ENCODE data around the gene SAPCD2. TPM values are rescaled to one million over a fixed set of nuclear protein-coding genes. Genes with fewer than 3 reads are reported as not detected.

Gene SAPCD2
- total RNA-seq, 1 experiment from 2014 or later = 59.9 TPM

GRCh38 chr9:137012694-137013570 lies 57.4 kb downstream of the SAPCD2 start:
- DNase-seq = peak; percentile 99
- H3K27me3 ChIP-seq (ENCODE audit: control insufficient read depth, insufficient read depth, low read length) = no peaks in the 10 kb centered on the region; the same call in 1 of the 2 replicates
- H3K4me3 ChIP-seq (ENCODE audit: insufficient read depth, low read depth, low read length) = no peak overlapping the region
- no peaks in the 10 kb centered on the region for H3K36me3 ChIP-seq (replicated peaks; ENCODE audit: control insufficient read depth, insufficient read depth, low read length)

Other genes with a start within 250 kb of the SAPCD2 start
- 0.14 and 0.52 TPM in 2 replicates for gene AJM1, start 228.1 kb downstream of the SAPCD2 start, total RNA-seq (2014; rRNA removed; shearing (Covaris generic))
- gene PHPT1, start 221.1 kb downstream of the SAPCD2 start, total RNA-seq (2014; rRNA removed; shearing (Covaris generic)) = 68.2 and 75.5 TPM in 2 replicates
- 1.2 and 3.0 TPM in 2 replicates for gene MAMDC4, start 218.2 kb downstream of the SAPCD2 start, total RNA-seq (2014; rRNA removed; shearing (Covaris generic))
- 213 and 240 TPM in 2 replicates for gene EDF1, start 204.2 kb downstream of the SAPCD2 start, total RNA-seq (2014; rRNA removed; shearing (Covaris generic))
- gene TRAF2, start 184.0 kb downstream of the SAPCD2 start, total RNA-seq (2014; rRNA removed; shearing (Covaris generic)) = 40.9 and 48.6 TPM in 2 replicates
- gene FBXW5, start 125.8 kb downstream of the SAPCD2 start, total RNA-seq (2014; rRNA removed; shearing (Covaris generic)) = 97.5 and 105 TPM in 2 replicates
- not detected in 2 replicates for gene C8G, start 125.3 kb downstream of the SAPCD2 start, total RNA-seq (2014; rRNA removed; shearing (Covaris generic))
- gene LCN12, start 118.3 kb downstream of the SAPCD2 start, total RNA-seq (2014; rRNA removed; shearing (Covaris generic)) = 0.38 and 2.9 TPM in 2 replicates
- gene PTGDS, start 93.1 kb downstream of the SAPCD2 start, total RNA-seq (2014; rRNA removed; shearing (Covaris generic)) = 1.3 and 2.0 TPM in 2 replicates
- gene LCNL1, start 87.6 kb downstream of the SAPCD2 start, total RNA-seq (2014; rRNA removed; shearing (Covaris generic)) = 0.21 and 0.33 TPM in 2 replicates
- 45.7 and 53.2 TPM in 2 replicates for gene PAXX, start 78.1 kb downstream of the SAPCD2 start, total RNA-seq (2014; rRNA removed; shearing (Covaris generic))
- gene CLIC3, start 74.0 kb downstream of the SAPCD2 start, total RNA-seq (2014; rRNA removed; shearing (Covaris generic)) = not detected in 2 replicates
- 6.8 and 10.4 TPM in 2 replicates for gene ABCA2, start 42.3 kb downstream of the SAPCD2 start, total RNA-seq (2014; rRNA removed; shearing (Covaris generic))
- not detected in 2 replicates for gene FUT7, start 38.5 kb downstream of the SAPCD2 start, total RNA-seq (2014; rRNA removed; shearing (Covaris generic))
- gene NPDC1, start 24.4 kb downstream of the SAPCD2 start, total RNA-seq (2014; rRNA removed; shearing (Covaris generic)) = 10.1 and 25.1 TPM in 2 replicates
- gene ENTPD2, start 16.5 kb downstream of the SAPCD2 start, total RNA-seq (2014; rRNA removed; shearing (Covaris generic)) = not detected in 2 replicates
- 9.0 and 14.9 TPM in 2 replicates for gene UAP1L1, start 7.0 kb upstream of the SAPCD2 start, total RNA-seq (2014; rRNA removed; shearing (Covaris generic))
- gene MAN1B1, start 16.4 kb upstream of the SAPCD2 start, total RNA-seq (2014; rRNA removed; shearing (Covaris generic)) = 70.5 and 70.9 TPM in 2 replicates
- 15.8 and 18.2 TPM in 2 replicates for gene DPP7, start 44.2 kb upstream of the SAPCD2 start, total RNA-seq (2014; rRNA removed; shearing (Covaris generic))
- 0.33 and 0.52 TPM in 2 replicates for gene GRIN1, start 68.6 kb upstream of the SAPCD2 start, total RNA-seq (2014; rRNA removed; shearing (Covaris generic))
- gene LRRC26, start 99.5 kb upstream of the SAPCD2 start, total RNA-seq (2014; rRNA removed; shearing (Covaris generic)) = 0.59 and 0.67 TPM in 2 replicates
- not detected in 2 replicates for gene TMEM210, start 101.5 kb upstream of the SAPCD2 start, total RNA-seq (2014; rRNA removed; shearing (Covaris generic))
- gene ANAPC2, start 118.0 kb upstream of the SAPCD2 start, total RNA-seq (2014; rRNA removed; shearing (Covaris generic)) = 26.2 and 37.0 TPM in 2 replicates
- 109 and 143 TPM in 2 replicates for gene SSNA1, start 118.1 kb upstream of the SAPCD2 start, total RNA-seq (2014; rRNA removed; shearing (Covaris generic))
- 19.3 and 23.3 TPM in 2 replicates for gene TPRN, start 130.2 kb upstream of the SAPCD2 start, total RNA-seq (2014; rRNA removed; shearing (Covaris generic))
- 59.1 and 62.3 TPM in 2 replicates for gene TMEM203, start 135.1 kb upstream of the SAPCD2 start, total RNA-seq (2014; rRNA removed; shearing (Covaris generic))
- gene NDOR1, start 135.1 kb upstream of the SAPCD2 start, total RNA-seq (2014; rRNA removed; shearing (Covaris generic)) = 22.2 and 22.7 TPM in 2 replicates
- 1.0 TPM in 2 replicates for gene RNF208, start 151.7 kb upstream of the SAPCD2 start, total RNA-seq (2014; rRNA removed; shearing (Covaris generic))
- gene CYSRT1, start 154.6 kb upstream of the SAPCD2 start, total RNA-seq (2014; rRNA removed; shearing (Covaris generic)) = 0.83 and 2.9 TPM in 2 replicates
- not detected in 2 replicates for gene RNF224, start 156.9 kb upstream of the SAPCD2 start, total RNA-seq (2014; rRNA removed; shearing (Covaris generic))
- 0.03 TPM in 1 of 2 replicates, not detected in the other for gene SLC34A3, start 160.3 kb upstream of the SAPCD2 start, total RNA-seq (2014; rRNA removed; shearing (Covaris generic))
- 238 and 257 TPM in 2 replicates for gene TUBB4B, start 170.7 kb upstream of the SAPCD2 start, total RNA-seq (2014; rRNA removed; shearing (Covaris generic))
- gene STPG3, start 180.7 kb upstream of the SAPCD2 start, total RNA-seq (2014; rRNA removed; shearing (Covaris generic)) = not detected in 2 replicates
- 112 and 121 TPM in 2 replicates for gene NELFB, start 184.8 kb upstream of the SAPCD2 start, total RNA-seq (2014; rRNA removed; shearing (Covaris generic))
- gene TOR4A, start 207.2 kb upstream of the SAPCD2 start, total RNA-seq (2014; rRNA removed; shearing (Covaris generic)) = 21.3 and 23.2 TPM in 2 replicates
- 27.7 and 34.8 TPM in 2 replicates for gene NRARP, start 231.7 kb upstream of the SAPCD2 start, total RNA-seq (2014; rRNA removed; shearing (Covaris generic))

Data from H7 (cell line).